ENCODE results near the gene CACNG5. TPM values are rescaled to one million over a fixed set of nuclear protein-coding genes. Genes with fewer than 3 reads are reported as not detected.

The CACNG5 gene
- total RNA-seq, 1 experiment from 2014 or later: not detected

GRCh38 chr17:66841328-66841727 lies 6.4 kb downstream of the CACNG5 start:
- H3K27ac Mint-ChIP-seq (ENCODE audit: unreplicated experiment): no peak overlapping the region
- TF ChIP-seq CTCF (IDR thresholded peaks at IDR 0.05; ENCODE audit: unreplicated experiment): no peak
- intact Hi-C loops (cut with micrococcal nuclease; ENCODE audit: unreplicated experiment): no loop called here
- peaks cover 100% of the 10 kb centered on the region for H3K27me3 Mint-ChIP-seq (ENCODE audit: unreplicated experiment)
- H3K36me3 Mint-ChIP-seq (ENCODE audit: insufficient read depth, unreplicated experiment): no peaks in the 10 kb centered on the region
- no peaks in the 10 kb centered on the region for H3K4me1 Mint-ChIP-seq (ENCODE audit: low read depth, unreplicated experiment)
- CTCF ChIA-PET: no interaction called here
- peaks cover 1% of the 10 kb centered on the region for H3K9me3 Mint-ChIP-seq (ENCODE audit: low read depth, unreplicated experiment)
- peak; percentile 14 for DNase-seq
- no peak overlapping the region for H3K4me3 Mint-ChIP-seq (ENCODE audit: low read depth, unreplicated experiment)
- no TSS peak for BruUV-seq (replicated peaks)

GRCh38 chr17:66841744-66842143 lies 6.8 kb downstream of the CACNG5 start:
- no peak overlapping the region for H3K27ac Mint-ChIP-seq (ENCODE audit: unreplicated experiment)
- intact Hi-C loops (cut with micrococcal nuclease; ENCODE audit: unreplicated experiment): no loop called here
- no peaks in the 10 kb centered on the region for H3K4me1 Mint-ChIP-seq (ENCODE audit: low read depth, unreplicated experiment)
- H3K9me3 Mint-ChIP-seq (ENCODE audit: low read depth, unreplicated experiment): peaks cover 3% of the 10 kb centered on the region
- CTCF ChIA-PET: no interaction called here
- no peak overlapping the region for H3K4me3 Mint-ChIP-seq (ENCODE audit: low read depth, unreplicated experiment)
- no peak for TF ChIP-seq CTCF (IDR thresholded peaks at IDR 0.05; ENCODE audit: unreplicated experiment)
- H3K27me3 Mint-ChIP-seq (ENCODE audit: unreplicated experiment): peaks cover 100% of the 10 kb centered on the region
- BruUV-seq (replicated peaks): no TSS peak
- H3K36me3 Mint-ChIP-seq (ENCODE audit: insufficient read depth, unreplicated experiment): no peaks in the 10 kb centered on the region
- DNase-seq: no peak

GRCh38 chr17:66842505-66842904 lies 7.6 kb downstream of the CACNG5 start:
- CTCF ChIA-PET: no interaction called here
- Mint-ChIP-seq H3K27ac (ENCODE audit: unreplicated experiment) (no peak overlapping the region), H3K4me3 (ENCODE audit: low read depth, unreplicated experiment) (no peak overlapping the region), H3K9me3 (ENCODE audit: low read depth, unreplicated experiment) (peaks cover 3% of the 10 kb centered on the region), H3K27me3 (ENCODE audit: unreplicated experiment) (peaks cover 98% of the 10 kb centered on the region), H3K36me3 (ENCODE audit: insufficient read depth, unreplicated experiment) (no peaks in the 10 kb centered on the region), H3K4me1 (ENCODE audit: low read depth, unreplicated experiment) (no peaks in the 10 kb centered on the region)
- intact Hi-C loops (cut with micrococcal nuclease; ENCODE audit: unreplicated experiment): no loop called here
- TF ChIP-seq CTCF (IDR thresholded peaks at IDR 0.05; ENCODE audit: unreplicated experiment): no peak
- DNase-seq: no peak
- BruUV-seq (replicated peaks): no TSS peak

- DNase-seq: no peak
- Mint-ChIP-seq H3K4me1 (ENCODE audit: low read depth, unreplicated experiment) (no peaks in the 10 kb centered on the region), H3K36me3 (ENCODE audit: insufficient read depth, unreplicated experiment) (no peaks in the 10 kb centered on the region), H3K27me3 (ENCODE audit: unreplicated experiment) (peaks cover 93% of the 10 kb centered on the region), H3K9me3 (ENCODE audit: low read depth, unreplicated experiment) (peaks cover 3% of the 10 kb centered on the region), H3K27ac (ENCODE audit: unreplicated experiment) (no peak overlapping the region), H3K4me3 (ENCODE audit: low read depth, unreplicated experiment) (no peak overlapping the region)
- TF ChIP-seq CTCF (IDR thresholded peaks at IDR 0.05; ENCODE audit: unreplicated experiment): no peak
- CTCF ChIA-PET: no interaction called here
- BruUV-seq (replicated peaks): no TSS peak
- intact Hi-C loops (cut with micrococcal nuclease; ENCODE audit: unreplicated experiment): no loop called here
Observed at GRCh38 chr17:66842959-66843358, 8.0 kb downstream of the CACNG5 start.

Measured in Calu3 (cell line).